GM12878 (cell line): Measurements from ENCODE around the gene GDPD2.

Experiments used
- GABPA ChIP-seq: IDR thresholded peaks from 2 replicates; pipeline ENCODE4 v1.6.1; 2014; ENCODE audit warnings: antibody characterized with exemption, low read depth, mild to moderate bottlenecking, inconsistent platforms
- POLR2AphosphoS5 ChIP-seq: IDR thresholded peaks from 2 replicates; pipeline ENCODE4 v1.6.1; 2011; ENCODE audit warnings: mild to moderate bottlenecking, low read length, inconsistent platforms
- RFX5 ChIP-seq: IDR thresholded peaks from 2 replicates; pipeline ENCODE4 v1.6.1; 2011; ENCODE audit warnings: low read depth, low read length, improper control_type of control experiment

DNA sequence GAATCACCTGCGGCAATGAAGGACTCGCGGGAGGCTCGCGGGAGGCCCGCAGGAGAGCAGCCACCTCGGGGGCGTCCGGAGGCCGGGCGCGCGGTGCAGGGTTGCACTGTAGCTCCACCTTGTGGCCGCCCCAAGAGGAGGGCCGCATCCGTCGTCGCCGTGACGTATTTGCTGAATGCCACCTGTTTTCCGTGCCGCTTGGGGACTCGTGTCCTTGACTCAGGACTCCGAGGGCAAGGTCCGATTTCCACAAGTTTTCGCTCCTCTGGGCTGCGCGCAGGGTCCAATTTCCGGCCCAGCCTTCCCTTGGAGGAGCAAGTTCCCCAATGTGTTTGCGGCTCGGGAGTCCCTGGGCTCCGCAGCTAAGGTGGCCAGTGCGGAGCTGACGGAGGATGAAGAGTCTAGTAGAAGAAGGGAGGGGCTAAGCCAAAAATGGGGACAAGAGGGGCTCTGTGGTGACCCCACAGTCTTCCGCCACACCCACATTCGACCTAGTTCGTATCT lies 10.8 kb downstream of the GDPD2 start:
- TF ChIP-seq GABPA: no peak
- no peak for TF ChIP-seq RFX5
- TF ChIP-seq POLR2AphosphoS5: no peak
